ENCODE data around the gene TSGA10IP. TPM values are rescaled to one million over a fixed set of nuclear protein-coding genes. Genes with fewer than 3 reads are reported as not detected.

Gene TSGA10IP
- total RNA-seq, 2 experiments from 2014 or later: not detected

- no peak overlapping the region for H3K4me3 ChIP-seq (ENCODE audit: low read length)
- ATAC-seq (ENCODE audit: poor library complexity) (peak; percentile 98), DNase-seq (peak; percentile 82 to 96 (median 89))
- no peak overlapping the region for H3K27ac ChIP-seq (ENCODE audit: low read depth in 1 of 2, low read length in 2 of 2)
- Mint-ChIP-seq H3K36me3 (ENCODE audit: low read depth) (peaks cover 10% of the 10 kb centered on the region), H3K4me1 (ENCODE audit: low read depth) (peaks cover 6% of the 10 kb centered on the region), H3K4me3 (no peak overlapping the region), H3K27me3 (no peaks in the 10 kb centered on the region), H3K9me3 (no peaks in the 10 kb centered on the region), H3K27ac (peak overlapping the region; percentile 61)
- H3K36me3 ChIP-seq (ENCODE audit: insufficient read depth, low read length): no peaks in the 10 kb centered on the region
- intact Hi-C loops (cut with DNase I, micrococcal nuclease): loop anchor here (1.0 to 10.0 kb wide), 11 partner anchors 33 to 364 kb away; partner anchors contain the start of genes AP5B1 (in 2 of the 2) and FIBP (in 1 of the 2)
- no peaks in the 10 kb centered on the region for H3K27me3 ChIP-seq (ENCODE audit: control insufficient read depth in 1 of 2, insufficient read depth in 2 of 2, low read length in 2 of 2)
- H3K9me3 ChIP-seq (ENCODE audit: control insufficient read depth in 1 of 2, insufficient read depth in 1 of 2, low read length in 2 of 2): no peaks in the 10 kb centered on the region
- peak; percentile 96 for TF ChIP-seq CTCF (IDR thresholded peaks at IDR 0.05)
- H3K4me1 ChIP-seq (ENCODE audit: insufficient read depth, low read length): peaks cover 10% of the 10 kb centered on the region
- CTCF ChIA-PET: interaction anchor here (0.7 to 1.9 kb wide), 7 partner anchors 10 to 209 kb away, joined by 3 to 17 read pairs (median 3); partner anchors contain the start of genes AP5B1, CCDC85B and FIBP
- POLR2A ChIA-PET: interaction anchor here (0.6 to 1.5 kb wide), 7 partner anchors 10 to 209 kb away, joined by 3 to 6 read pairs (median 4); partner anchors contain the start of genes AP5B1 and CCDC85B
Observed at GRCh38 chr11:65988791-65989592, 43.7 kb downstream of the TSGA10IP start.

GRCh38 chr11:65992056-65992455 lies 46.8 kb downstream of the TSGA10IP start:
- intact Hi-C loops (cut with DNase I, micrococcal nuclease): no loop called here
- Histone ChIP-seq H3K9me3 (ENCODE audit: control insufficient read depth in 1 of 2, insufficient read depth in 1 of 2, low read length in 2 of 2) (no peaks in the 10 kb centered on the region), H3K27ac (ENCODE audit: low read depth in 1 of 2, low read length in 2 of 2) (no peak overlapping the region), H3K4me3 (ENCODE audit: low read length) (no peak overlapping the region), H3K4me1 (ENCODE audit: insufficient read depth, low read length) (peaks cover 10% of the 10 kb centered on the region), H3K27me3 (ENCODE audit: control insufficient read depth in 1 of 2, insufficient read depth in 2 of 2, low read length in 2 of 2) (no peaks in the 10 kb centered on the region), H3K36me3 (ENCODE audit: insufficient read depth, low read length) (peaks cover under 1% of the 10 kb centered on the region)
- no peaks in the 10 kb centered on the region for H3K27me3 Mint-ChIP-seq
- no peak for TF ChIP-seq CTCF (IDR thresholded peaks at IDR 0.05)
- H3K27ac Mint-ChIP-seq: no peak overlapping the region
- H3K9me3 Mint-ChIP-seq: no peaks in the 10 kb centered on the region
- H3K4me1 Mint-ChIP-seq (ENCODE audit: low read depth): peaks cover 6% of the 10 kb centered on the region
- H3K36me3 Mint-ChIP-seq (ENCODE audit: low read depth): peaks cover 27% of the 10 kb centered on the region
- DNase-seq: no peak
- ChIA-PET POLR2A (interaction anchor here (1.0 kb wide), 1 partner anchor 98 kb away, joined by 4 read pairs; no protein-coding TSS in a partner anchor), CTCF (interaction anchor here (0.6 to 2.0 kb wide), 3 partner anchors 30 to 918 kb away, joined by 5 to 7 read pairs (median 5); partner anchors contain the start of gene FIBP)
- no peak for ATAC-seq (ENCODE audit: poor library complexity)
- no peak overlapping the region for H3K4me3 Mint-ChIP-seq

GRCh38 chr11:65997286-65997685 lies 52.0 kb downstream of the TSGA10IP start:
- Mint-ChIP-seq H3K4me3 (peak overlapping the region; percentile 54), H3K4me1 (ENCODE audit: low read depth) (peaks cover 42% of the 10 kb centered on the region), H3K9me3 (no peaks in the 10 kb centered on the region), H3K27me3 (no peaks in the 10 kb centered on the region), H3K27ac (peak overlapping the region; percentile 13), H3K36me3 (ENCODE audit: low read depth) (peaks cover 66% of the 10 kb centered on the region)
- CTCF ChIA-PET: interaction anchor here (0.6 kb wide), 1 partner anchor 285 kb away, joined by 3 read pairs; no protein-coding TSS in a partner anchor
- no peak overlapping the region for H3K27ac ChIP-seq (ENCODE audit: low read depth in 1 of 2, low read length in 2 of 2)
- intact Hi-C loops (cut with DNase I, micrococcal nuclease): no loop called here
- ATAC-seq (ENCODE audit: poor library complexity) (no peak), DNase-seq (no peak)
- peaks cover 35% of the 10 kb centered on the region for H3K36me3 ChIP-seq (ENCODE audit: insufficient read depth, low read length)
- no peak overlapping the region for H3K4me3 ChIP-seq (ENCODE audit: low read length)
- no peaks in the 10 kb centered on the region for H3K9me3 ChIP-seq (ENCODE audit: control insufficient read depth in 1 of 2, insufficient read depth in 1 of 2, low read length in 2 of 2)
- no peaks in the 10 kb centered on the region for H3K27me3 ChIP-seq (ENCODE audit: control insufficient read depth in 1 of 2, insufficient read depth in 2 of 2, low read length in 2 of 2)
- POLR2A ChIA-PET: no interaction called here
- H3K4me1 ChIP-seq (ENCODE audit: insufficient read depth, low read length): peaks cover 23% of the 10 kb centered on the region
- TF ChIP-seq CTCF (IDR thresholded peaks at IDR 0.05): no peak
